Adrenal gland (tissue), 5 donors: Measurements from ENCODE around the gene NAV2.
"Not testable (repeated sequence)": the region's sequence is repeated elsewhere in the genome, so short reads cannot be mapped to it uniquely, and the experiment has no call there.

Experiments used
- POLR2A ChIP-seq, 2 donors: fragments of 450-650 bp; IDR thresholded peaks; one replicate each; pipeline ENCODE4 v1.6.1; 2017; ENCODE audit warnings: antibody characterized with exemption in 2 of 2, mild to moderate bottlenecking in 2 of 2, moderate library complexity in 1 of 2
- TF ChIP-seq, protein P1 (sequence below), 6 experiments: fragments of 450-650 bp in 4 of 6; fragments of 200-600 bp in 2 of 6; sonication (generic) in 1 of 6; IDR thresholded peaks; 1 replicate in 5 of 6; 2 replicates in 1 of 6; pipeline versions ENCODE4 v1.5.1 to v1.8.0; 2016 to 2021; ENCODE audit warnings: antibody characterized with exemption in 6 of 6, mild to moderate bottlenecking in 2 of 6, moderate library complexity in 1 of 6
- donor health status: DM: no; HTN: no; CAD: no.

DNA sequence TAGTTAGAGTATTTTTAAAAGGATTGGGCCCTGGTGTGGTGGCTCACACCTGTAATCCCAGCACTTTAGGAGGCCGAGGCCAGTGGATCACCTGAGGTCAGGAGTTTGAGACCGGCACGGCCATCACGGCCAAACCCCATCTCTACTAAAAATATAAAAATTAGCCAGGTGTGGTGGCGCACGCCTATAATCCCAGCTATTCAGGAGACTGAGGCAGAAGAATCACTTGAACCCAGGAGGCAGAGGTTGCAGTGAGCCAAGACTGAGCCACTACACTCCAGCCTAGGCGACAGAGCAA is 415.8 kb downstream of the NAV2 start:
- TF ChIP-seq, protein P1, sequence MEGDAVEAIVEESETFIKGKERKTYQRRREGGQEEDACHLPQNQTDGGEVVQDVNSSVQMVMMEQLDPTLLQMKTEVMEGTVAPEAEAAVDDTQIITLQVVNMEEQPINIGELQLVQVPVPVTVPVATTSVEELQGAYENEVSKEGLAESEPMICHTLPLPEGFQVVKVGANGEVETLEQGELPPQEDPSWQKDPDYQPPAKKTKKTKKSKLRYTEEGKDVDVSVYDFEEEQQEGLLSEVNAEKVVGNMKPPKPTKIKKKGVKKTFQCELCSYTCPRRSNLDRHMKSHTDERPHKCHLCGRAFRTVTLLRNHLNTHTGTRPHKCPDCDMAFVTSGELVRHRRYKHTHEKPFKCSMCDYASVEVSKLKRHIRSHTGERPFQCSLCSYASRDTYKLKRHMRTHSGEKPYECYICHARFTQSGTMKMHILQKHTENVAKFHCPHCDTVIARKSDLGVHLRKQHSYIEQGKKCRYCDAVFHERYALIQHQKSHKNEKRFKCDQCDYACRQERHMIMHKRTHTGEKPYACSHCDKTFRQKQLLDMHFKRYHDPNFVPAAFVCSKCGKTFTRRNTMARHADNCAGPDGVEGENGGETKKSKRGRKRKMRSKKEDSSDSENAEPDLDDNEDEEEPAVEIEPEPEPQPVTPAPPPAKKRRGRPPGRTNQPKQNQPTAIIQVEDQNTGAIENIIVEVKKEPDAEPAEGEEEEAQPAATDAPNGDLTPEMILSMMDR (IDR thresholded peaks at IDR 0.05) = not testable (repeated sequence)
- not testable (repeated sequence) for TF ChIP-seq POLR2A (IDR thresholded peaks at IDR 0.05)
